Measurements from ENCODE around the gene UFL1. TPM values are rescaled to one million over a fixed set of nuclear protein-coding genes. Genes with fewer than 3 reads are reported as not detected.

Gene UFL1
- total and polyA plus RNA-seq, 4 donors: 13.1 to 25.9 (median 17.8) TPM

- Histone ChIP-seq H3K4me1 (ENCODE audit: control insufficient read depth in 4 of 4, insufficient read depth in 4 of 4, low read length in 3 of 4) (no peaks in the 10 kb centered on the region), H3K36me3 (ENCODE audit: control insufficient read depth in 4 of 4, insufficient read depth in 3 of 4, low read depth in 1 of 4, low read length in 3 of 4) (no peaks in the 10 kb centered on the region), H3K27ac (ENCODE audit: low read depth in 1 of 2, low read length in 2 of 2) (no peak overlapping the region), H3K9ac (ENCODE audit: low read depth in 1 of 2, low read length in 2 of 2) (no peak overlapping the region), H3K9me3 (ENCODE audit: control insufficient read depth in 4 of 4, low read length in 3 of 4) (no peaks in the 10 kb centered on the region), H3K27me3 (ENCODE audit: control insufficient read depth in 4 of 4, insufficient read depth in 4 of 4, low read length in 3 of 4) (no peaks in the 10 kb centered on the region), H3K4me3 (ENCODE audit: low read depth in 1 of 3, low read length in 3 of 3) (no peak overlapping the region)
- 79% methylated on average over 2 of the region's 2 CpGs for WGBS
- TF ChIP-seq FOXA2 (IDR thresholded peaks at IDR 0.05): no peak
- TF ChIP-seq HNF4G (IDR thresholded peaks at IDR 0.05): no peak
- no peak for TF ChIP-seq SP1 (IDR thresholded peaks at IDR 0.05)
- TF ChIP-seq TAF1 (conservative IDR thresholded peaks at IDR 0.05): no peak
- no peak for TF ChIP-seq EGR1 (IDR thresholded peaks at IDR 0.05; ENCODE audit: low read depth in 2 of 2)
- TF ChIP-seq, protein P1, sequence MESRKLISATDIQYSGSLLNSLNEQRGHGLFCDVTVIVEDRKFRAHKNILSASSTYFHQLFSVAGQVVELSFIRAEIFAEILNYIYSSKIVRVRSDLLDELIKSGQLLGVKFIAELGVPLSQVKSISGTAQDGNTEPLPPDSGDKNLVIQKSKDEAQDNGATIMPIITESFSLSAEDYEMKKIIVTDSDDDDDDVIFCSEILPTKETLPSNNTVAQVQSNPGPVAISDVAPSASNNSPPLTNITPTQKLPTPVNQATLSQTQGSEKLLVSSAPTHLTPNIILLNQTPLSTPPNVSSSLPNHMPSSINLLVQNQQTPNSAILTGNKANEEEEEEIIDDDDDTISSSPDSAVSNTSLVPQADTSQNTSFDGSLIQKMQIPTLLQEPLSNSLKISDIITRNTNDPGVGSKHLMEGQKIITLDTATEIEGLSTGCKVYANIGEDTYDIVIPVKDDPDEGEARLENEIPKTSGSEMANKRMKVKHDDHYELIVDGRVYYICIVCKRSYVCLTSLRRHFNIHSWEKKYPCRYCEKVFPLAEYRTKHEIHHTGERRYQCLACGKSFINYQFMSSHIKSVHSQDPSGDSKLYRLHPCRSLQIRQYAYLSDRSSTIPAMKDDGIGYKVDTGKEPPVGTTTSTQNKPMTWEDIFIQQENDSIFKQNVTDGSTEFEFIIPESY (IDR thresholded peaks at IDR 0.05): no peak
- TF ChIP-seq GABPA (IDR thresholded peaks at IDR 0.05 in 1 of 2, conservative IDR thresholded peaks at IDR 0.05 in 1 of 2): no peak
- TF ChIP-seq RXRA (IDR thresholded peaks at IDR 0.05): no peak
- TF ChIP-seq RAD21 (IDR thresholded peaks at IDR 0.05): no peak
- no peak for TF ChIP-seq HNF4A (conservative IDR thresholded peaks at IDR 0.05)
- TF ChIP-seq, protein P2, sequence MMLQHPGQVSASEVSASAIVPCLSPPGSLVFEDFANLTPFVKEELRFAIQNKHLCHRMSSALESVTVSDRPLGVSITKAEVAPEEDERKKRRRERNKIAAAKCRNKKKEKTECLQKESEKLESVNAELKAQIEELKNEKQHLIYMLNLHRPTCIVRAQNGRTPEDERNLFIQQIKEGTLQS (IDR thresholded peaks at IDR 0.05): no peak
- no peak for TF ChIP-seq JUND (IDR thresholded peaks at IDR 0.05)
- no peak for DNase-seq (ENCODE audit: low spot score)
Observed at GRCh38 chr6:96604420-96604819, 82.8 kb downstream of the UFL1 start.

Other genes with a start within 250 kb of the UFL1 start
- under 1 TPM in 1 of 2 donors, not detected in 1; 0.33 TPM for gene FHL5, start 41.3 kb downstream of the UFL1 start, total RNA-seq
- under 1 TPM; 0.22 to 0.42 TPM for gene FHL5, start 41.3 kb downstream of the UFL1 start, polyA plus RNA-seq

Measured in liver (tissue), 9 donors.